NK-92 (cell line): ENCODE results near the gene PRKD2.

Source experiments
- DNase-seq: peaks from one replicate; lab custom pipeline; 2025; ENCODE audit not compliant: unreplicated experiment; lab: John Stamatoyannopoulos, UW

PRKD2 gene

GRCh38 chr19:46742926-46743480, 26.1 kb upstream of the PRKD2 start:
- no peak for DNase-seq

DNA sequence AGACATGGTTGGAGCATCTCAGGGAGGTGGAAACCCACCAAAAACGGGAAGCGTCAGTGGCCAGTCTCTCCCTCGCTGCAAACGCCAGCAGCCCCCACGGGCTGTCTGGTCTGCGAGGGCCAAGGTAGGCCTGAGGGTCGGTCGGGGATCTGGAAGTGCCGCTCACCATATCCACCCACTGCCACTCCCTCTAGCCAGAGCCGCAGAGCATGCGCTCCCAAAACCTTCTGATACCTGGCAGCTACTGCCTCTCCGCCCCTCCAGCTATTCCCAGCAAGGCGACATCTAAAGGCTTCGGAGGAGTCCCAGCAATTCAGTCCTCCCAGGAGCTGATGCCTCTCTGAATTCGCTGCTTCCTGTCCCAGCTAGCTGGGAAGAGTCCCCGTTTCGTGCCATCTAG, 24.5 kb upstream of the PRKD2 start:
- no peak for DNase-seq

GRCh38 chr19:46739290-46739771, 22.4 kb upstream of the PRKD2 start:
- DNase-seq, result no peak

- DNase-seq, result no peak
Observed at GRCh38 chr19:46737761-46738171, 20.9 kb upstream of the PRKD2 start.

- no peak for DNase-seq
Observed at GRCh38 chr19:46737298-46737654, 20.4 kb upstream of the PRKD2 start.

GRCh38 chr19:46736531-46737297, 19.8 kb upstream of the PRKD2 start:
- DNase-seq, result no peak

DNA sequence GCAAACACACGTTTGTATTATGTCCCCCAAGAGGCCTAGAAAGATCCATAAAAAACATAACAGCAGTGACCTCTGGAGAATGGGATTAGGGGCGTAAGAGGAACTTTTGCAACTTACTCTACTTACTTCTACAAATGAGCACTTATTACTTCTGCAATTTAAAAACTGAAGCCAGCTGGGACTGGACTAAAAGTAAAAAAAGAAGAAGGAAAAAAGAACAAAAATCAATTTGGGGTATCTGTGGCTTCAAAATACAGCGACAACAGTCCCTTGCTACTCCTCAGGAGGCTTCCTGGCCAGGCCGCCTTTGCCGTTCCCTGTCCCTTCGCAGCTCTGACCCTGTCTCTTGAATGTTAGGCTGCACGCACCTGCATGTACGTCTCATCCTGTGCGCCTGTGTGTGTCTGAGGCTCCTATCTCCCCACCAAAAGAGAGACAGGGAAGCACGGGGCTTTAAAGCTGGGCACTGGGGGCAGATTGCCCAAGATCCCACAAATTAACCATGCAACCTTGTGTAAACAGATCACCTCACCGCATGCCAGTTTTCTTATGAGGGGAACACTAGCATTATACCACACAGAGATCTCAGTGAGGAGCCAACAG, 16.9 kb upstream of the PRKD2 start:
- no peak for DNase-seq

DNA sequence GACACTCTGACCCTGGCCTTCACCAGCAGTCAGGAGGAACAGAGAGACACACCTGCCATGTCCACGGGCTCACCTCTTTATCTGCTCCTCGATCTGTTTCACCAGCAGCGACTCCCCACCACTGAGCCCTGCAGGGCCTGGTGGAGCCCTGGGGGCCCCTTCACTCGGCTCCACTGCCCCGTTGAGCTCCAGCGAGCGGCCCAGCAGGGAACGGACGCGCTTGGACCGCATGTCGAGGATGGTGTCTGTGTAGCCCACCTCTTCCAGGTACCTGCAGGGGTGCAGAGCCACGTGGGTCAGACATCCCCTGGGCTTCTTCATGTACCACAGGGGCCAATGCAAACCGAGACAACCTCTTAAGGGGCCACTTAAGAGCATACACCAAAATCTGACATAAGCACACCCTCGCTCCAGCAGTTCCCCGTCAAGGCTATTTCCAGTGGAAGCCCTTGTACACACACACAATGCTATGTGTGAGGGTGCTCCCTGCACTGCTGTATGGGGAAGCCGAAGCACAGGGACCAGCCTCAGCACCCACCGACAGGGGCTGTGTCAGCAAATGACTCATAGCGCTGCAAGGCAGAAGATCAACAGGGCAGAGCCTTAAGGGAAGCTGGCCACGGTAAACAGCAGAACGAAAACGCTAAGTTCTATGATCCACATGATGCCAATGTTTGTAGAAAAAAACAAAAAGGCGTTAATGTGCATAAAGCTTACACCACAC, 16.2 kb upstream of the PRKD2 start:
- no peak for DNase-seq

GRCh38 chr19:46732172-46732938, 15.4 kb upstream of the PRKD2 start:
- DNase-seq, result no peak

GRCh38 chr19:46731584-46731983, 14.7 kb upstream of the PRKD2 start:
- DNase-seq, result no peak

DNA sequence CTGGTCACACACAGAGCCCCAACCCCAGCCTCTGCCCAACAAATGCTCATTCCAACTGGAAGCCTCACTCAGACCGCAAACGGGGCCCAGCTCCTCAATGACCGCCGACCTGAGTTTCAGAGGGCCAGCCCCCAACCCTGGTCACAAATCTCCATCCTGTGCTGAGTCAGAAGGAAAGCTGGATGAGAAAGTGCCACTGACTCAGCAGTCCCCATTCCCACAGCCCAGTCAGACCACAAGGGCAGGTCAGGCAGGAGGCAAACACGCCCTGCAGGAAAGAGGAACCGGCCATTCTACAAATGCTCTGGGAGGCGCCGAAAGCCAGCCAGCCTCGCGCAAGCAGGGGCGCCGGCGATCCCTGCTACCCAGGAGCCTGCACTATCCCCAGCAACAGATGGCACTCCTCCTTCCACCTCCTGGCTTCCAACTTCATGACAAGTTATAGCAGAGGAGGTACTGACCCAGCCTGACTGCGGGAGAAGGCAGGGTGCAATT, 14.1 kb upstream of the PRKD2 start:
- no peak for DNase-seq

DNA sequence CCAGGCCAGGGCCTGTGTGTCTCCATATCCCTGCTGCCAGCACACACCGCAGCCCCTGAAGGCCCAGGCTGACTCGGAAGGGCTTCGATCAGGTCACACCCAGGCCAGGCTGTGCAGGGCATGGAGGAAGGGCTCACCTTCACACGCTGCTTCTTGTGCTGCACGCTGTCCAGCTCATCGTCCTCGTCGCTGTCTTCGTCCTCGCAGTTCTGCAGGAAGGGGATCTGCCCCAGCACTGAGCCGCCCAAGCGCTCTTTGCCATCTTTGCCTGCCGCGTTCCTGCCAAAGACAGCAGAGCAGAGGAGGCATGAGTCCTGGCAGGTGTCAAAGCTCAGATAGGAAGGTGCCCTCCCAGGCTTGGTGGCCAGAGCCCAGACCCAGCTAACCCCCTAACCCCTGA, 13.7 kb upstream of the PRKD2 start:
- no peak for DNase-seq

- no peak for DNase-seq
Observed at GRCh38 chr19:46730187-46730586, 13.3 kb upstream of the PRKD2 start.

GRCh38 chr19:46729696-46730095, 12.8 kb upstream of the PRKD2 start:
- no peak for DNase-seq

DNA sequence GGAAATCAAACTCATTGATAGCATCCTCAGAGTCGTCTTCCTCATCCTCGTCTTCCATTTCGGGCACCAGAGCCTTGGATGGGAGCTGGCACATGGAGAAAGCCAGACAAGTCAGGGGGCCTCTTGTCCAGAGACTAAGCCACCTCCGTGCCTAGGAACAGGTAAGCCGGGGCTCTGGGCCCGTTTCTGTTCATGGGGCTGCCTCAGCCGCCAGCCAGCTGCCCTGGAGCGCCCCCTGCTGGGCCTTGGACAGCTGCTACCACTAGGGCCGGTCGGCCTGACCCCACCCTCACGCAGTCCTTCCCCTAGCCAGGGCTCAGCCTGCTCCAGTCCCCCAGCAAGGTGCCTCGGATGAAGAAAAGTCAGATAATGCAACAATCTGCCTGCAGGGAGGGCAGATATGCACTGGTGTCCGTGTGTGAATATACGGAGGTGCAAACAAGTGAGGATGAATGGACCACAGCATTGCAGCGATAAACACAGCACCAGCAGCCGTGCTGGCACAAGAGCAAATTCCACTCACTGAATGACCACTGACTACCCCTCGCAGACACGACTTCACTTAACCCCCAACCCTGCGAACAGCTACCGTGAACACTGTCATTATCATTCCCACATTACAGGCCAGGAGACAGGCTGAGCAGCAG, 11.9 kb upstream of the PRKD2 start:
- DNase-seq, result no peak

- DNase-seq, result no peak
Observed at GRCh38 chr19:46728208-46728607, 11.3 kb upstream of the PRKD2 start.

- no peak for DNase-seq
Observed at GRCh38 chr19:46727757-46728156, 10.8 kb upstream of the PRKD2 start.

- DNase-seq, result no peak
Observed at GRCh38 chr19:46726971-46727501, 10.1 kb upstream of the PRKD2 start.

GRCh38 chr19:46726551-46726950, 9.6 kb upstream of the PRKD2 start:
- no peak for DNase-seq

GRCh38 chr19:46725859-46726393, 9.0 kb upstream of the PRKD2 start:
- DNase-seq, result no peak
